Stimulated activated naive CD4-positive, alpha-beta T cell (primary cell): Measurements from ENCODE around the gene PI16.

Source experiments
- DNase-seq, 6 experiments: peaks; one replicate each; lab custom pipeline; 2025; lab: John Stamatoyannopoulos, UW

Gene PI16, protein sequence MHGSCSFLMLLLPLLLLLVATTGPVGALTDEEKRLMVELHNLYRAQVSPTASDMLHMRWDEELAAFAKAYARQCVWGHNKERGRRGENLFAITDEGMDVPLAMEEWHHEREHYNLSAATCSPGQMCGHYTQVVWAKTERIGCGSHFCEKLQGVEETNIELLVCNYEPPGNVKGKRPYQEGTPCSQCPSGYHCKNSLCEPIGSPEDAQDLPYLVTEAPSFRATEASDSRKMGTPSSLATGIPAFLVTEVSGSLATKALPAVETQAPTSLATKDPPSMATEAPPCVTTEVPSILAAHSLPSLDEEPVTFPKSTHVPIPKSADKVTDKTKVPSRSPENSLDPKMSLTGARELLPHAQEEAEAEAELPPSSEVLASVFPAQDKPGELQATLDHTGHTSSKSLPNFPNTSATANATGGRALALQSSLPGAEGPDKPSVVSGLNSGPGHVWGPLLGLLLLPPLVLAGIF

GRCh38 chr6:36954262-36954931 is at the start of gene PI16:
PI16 (plus strand) TSS chr6:36954738; CDS start chr6:36954761, 23 bp downstream.
- peak in 1 of 6 experiments; percentile 8 for DNase-seq

GRCh38 chr6:36904851-36905393 is 49.6 kb upstream of the PI16 start:
- DNase-seq: no peak

DNA sequence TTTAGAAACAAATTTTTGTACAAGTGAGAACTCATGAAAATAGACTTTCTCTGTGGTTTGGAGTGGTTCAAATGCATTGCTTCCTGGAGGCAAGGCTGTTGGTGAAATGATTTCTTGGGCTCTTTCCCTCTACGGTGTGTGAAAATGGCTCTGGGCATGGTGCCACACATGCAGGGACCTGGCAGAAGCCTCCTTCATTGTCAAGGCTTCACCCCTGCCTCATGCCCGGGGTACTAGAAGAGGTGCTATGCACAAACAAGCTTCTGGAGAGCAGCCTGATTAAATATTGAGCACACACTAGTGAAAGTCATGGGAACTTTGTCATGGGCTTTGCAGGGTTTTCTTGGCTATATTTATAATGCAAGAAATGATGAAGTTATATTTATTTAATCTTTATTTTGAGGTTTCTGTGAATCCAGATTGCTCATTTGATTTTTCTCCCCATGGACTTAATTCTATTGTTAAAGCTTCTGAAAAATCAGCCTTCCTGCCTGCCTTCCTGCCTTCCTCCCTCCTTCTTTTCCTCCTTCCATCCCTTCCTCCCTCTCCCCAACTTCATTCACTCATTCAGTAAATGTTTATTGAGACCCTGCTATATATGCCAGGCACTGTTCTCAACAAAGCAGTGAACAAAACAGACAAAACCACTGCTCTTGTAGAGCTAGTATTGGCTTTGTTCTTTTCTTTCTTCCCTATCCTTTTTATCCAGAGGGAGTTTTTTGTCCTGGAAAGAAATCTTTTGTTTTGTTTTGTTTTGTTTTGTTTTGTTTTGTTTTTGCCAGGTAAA is 47.8 kb upstream of the PI16 start:
- DNase-seq: no peak

GRCh38 chr6:36907781-36908180 is 46.8 kb upstream of the PI16 start:
- no peak for DNase-seq

GRCh38 chr6:36908747-36909146 is 45.8 kb upstream of the PI16 start:
- DNase-seq: no peak

GRCh38 chr6:36912030-36912454 is 42.5 kb upstream of the PI16 start:
- peak in 3 of 6 experiments; percentile 1 to 33 (median 31) for DNase-seq

DNA sequence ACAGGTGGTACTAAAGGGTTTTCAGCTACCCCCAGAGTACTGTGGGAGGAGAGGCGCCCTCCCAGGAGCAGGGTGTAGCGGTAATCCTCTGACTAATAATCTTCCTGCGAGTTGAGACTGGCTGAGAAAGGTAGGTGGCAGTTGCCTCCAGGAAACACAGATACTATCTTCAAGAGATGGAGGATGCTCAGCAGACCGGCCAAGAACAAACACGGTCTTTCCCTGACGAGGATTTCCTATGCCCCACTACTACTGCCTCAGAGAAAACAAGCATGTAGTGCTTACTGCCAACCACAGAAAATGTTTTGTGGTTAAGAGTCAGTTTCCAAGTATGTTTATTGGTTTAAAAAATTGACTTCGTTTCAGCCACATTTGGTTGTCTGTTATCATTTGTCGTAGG is 42.0 kb upstream of the PI16 start:
- DNase-seq: peak; percentile 18 to 74 (median 47)

- DNase-seq: no peak
Measured at GRCh38 chr6:36913082-36913481, 41.5 kb upstream of the PI16 start.

DNA sequence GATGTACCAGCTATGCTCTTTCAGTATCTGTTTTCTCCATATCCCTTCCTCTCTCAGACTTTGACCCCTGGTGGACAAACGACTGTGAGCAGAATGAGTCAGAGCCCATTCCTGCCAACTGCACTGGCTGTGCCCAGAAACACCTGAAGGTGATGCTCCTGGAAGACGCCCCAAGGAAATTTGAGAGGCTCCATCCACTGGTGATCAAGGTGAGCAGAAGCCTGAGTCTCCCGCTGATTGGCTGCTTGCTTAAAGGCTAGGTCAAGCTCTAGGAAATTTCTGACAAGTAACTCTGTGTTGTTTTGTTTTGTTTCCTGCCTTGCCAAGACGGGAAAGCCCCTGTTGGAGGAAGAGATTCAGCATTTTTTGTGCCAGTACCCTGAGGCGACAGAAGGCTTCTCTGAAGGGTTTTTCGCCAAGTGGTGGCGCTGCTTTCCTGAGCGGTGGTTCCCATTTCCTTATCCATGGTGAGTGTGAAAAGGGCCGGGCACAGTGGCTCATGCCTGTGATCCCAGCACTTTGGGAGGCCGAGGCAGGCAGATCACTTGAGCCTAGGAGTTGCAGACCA is 40.2 kb upstream of the PI16 start:
- no peak for DNase-seq

DNA sequence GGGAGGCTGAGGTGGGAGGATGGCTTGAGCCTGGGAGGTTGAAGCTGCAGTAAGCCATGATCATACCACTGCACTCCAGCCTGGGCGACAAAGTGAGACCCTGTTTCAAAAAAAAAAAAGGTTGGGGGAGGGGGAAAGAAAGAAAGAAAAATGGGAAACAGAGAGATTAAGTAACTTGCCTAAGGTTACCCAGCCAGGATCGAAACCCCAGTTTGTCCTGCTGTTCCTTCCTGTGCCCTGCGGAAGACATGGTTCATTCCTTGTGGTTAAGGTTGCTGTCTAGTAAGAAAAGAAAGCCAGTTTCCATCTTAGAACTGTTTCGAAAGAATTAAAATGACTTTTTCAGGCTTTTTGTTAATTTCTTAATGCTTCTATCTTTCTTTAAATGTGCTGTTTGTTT is 38.9 kb upstream of the PI16 start:
- DNase-seq: no peak

- DNase-seq: no peak
Measured at GRCh38 chr6:36916126-36916525, 38.4 kb upstream of the PI16 start.

DNA sequence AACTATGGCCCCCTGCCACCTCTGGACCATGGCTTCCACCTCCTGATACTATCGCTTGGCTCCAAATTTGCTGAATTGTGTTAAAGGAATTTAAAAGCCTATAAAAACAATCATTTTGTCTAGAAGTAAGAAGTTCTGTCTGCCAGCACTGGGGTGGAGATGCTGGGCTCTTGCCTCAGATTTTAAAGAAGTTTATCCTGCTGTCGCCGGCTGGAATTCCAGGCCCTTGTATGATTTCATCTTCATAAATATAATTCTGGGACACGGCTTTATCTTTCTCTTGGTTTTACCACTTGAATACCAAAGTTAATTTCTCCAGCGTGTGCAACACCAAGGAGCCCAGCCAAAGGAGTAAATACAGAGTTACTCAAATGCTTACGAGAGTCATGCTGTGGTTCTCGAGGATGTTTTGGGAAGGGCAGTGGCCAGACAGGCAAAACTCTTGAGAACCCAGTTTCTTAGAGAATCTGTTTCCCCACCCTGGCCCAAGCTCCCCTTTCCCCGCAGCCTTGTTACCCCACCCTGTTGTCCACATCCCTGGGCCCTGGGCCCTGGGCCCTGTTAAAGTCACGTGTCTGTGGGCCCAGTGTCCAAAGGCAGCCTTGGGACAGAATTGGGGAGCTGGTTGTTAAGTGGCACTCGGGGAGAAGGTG is 36.9 kb upstream of the PI16 start:
- no peak for DNase-seq

DNA sequence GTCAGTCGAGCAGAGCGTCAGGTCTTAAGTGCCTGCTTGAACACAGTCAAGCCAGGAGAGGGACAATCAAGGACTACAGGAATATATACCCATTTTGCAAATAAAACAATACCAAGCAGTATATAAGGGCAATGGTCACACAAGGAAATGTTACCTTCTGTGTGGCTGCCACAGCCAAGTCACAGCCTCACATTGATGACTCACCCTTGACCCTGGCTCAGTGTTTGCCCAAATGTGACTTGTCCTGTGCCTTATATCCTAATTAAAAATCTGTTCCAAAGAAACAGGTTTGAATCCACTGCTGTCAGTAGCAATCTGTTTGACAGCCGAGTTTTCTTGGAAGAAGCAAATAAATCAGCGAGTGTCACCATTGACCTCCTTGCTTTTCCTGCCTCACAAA is 34.5 kb upstream of the PI16 start:
- DNase-seq: no peak

DNA sequence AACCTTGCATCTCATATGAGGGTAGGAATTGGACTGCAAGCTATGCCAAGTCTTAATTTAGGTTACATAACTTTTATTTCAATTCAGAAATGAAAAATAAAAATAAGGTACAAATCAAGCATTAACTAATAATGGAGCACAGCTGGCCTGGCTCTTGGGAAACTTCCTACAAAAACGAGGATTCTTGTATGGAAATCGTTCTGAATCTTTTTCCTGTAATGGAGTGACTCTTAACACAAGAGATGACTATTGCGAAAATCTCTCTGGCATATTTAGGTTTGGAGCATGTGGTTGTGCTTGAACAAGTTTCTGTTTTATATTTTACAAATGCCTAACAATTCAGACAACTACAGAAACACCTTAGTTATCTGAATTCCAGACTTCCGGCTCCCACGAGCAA is 34.0 kb upstream of the PI16 start:
- DNase-seq: no peak

GRCh38 chr6:36924131-36924530 is 30.4 kb upstream of the PI16 start:
- DNase-seq: no peak

GRCh38 chr6:36924778-36925374 is 29.7 kb upstream of the PI16 start:
- DNase-seq: no peak

DNA sequence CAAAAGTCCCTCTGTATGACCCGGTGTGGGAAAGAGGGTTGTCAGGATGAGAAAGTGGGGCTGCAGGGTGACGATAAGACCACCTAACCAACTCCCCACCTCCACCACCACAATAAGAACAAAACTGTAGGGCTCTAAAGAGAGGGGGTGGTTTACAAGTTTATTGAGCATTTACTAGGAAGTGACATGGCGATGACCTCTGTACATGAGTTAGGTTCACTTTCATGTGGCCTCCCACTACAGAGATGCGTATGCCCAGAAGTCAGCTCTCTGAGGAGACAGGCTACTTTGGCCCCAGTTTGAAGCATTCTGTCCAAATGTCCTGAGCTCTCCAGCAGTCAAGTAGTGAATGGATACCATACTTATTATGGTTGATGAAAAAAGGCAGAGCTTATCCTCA is 28.7 kb upstream of the PI16 start:
- DNase-seq: no peak

DNA sequence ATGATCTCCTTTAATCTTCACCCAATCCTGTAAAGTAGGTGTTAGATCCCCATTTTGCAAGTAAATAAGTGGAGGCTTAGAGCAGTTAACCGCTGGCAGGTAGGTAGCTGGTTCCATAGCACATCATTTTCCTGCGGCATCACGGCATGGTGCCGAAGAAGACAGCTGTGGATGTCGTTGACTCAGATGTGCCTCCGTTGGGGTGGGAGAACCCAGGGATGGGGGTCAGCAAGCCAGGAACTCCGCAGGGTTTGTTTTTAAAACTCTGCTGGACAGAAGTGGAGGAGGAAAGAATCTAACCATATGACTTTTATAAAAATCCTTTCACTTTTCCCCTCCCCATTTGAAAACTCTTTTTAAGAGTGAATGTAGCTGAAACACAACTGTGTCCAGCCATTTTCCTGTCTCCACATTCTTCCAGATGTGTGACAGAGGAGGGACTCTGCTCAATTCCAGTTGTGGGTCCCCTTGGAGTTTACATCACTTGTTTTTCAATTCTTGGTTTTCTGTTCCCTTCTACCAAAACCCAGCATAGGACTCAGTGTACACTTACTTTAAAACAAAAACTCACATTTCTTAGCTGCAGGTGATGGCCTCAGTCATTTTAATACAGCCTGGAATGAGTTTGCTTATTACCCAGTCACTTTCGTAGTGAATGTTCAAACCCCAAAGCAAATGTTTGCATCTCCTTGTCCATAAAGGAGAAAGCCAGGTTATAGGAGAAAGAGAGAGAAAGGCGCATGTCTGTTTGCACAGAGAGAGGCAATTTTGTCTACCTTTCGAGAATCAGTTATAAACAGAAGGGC is 27.6 kb upstream of the PI16 start:
- DNase-seq: no peak

DNA sequence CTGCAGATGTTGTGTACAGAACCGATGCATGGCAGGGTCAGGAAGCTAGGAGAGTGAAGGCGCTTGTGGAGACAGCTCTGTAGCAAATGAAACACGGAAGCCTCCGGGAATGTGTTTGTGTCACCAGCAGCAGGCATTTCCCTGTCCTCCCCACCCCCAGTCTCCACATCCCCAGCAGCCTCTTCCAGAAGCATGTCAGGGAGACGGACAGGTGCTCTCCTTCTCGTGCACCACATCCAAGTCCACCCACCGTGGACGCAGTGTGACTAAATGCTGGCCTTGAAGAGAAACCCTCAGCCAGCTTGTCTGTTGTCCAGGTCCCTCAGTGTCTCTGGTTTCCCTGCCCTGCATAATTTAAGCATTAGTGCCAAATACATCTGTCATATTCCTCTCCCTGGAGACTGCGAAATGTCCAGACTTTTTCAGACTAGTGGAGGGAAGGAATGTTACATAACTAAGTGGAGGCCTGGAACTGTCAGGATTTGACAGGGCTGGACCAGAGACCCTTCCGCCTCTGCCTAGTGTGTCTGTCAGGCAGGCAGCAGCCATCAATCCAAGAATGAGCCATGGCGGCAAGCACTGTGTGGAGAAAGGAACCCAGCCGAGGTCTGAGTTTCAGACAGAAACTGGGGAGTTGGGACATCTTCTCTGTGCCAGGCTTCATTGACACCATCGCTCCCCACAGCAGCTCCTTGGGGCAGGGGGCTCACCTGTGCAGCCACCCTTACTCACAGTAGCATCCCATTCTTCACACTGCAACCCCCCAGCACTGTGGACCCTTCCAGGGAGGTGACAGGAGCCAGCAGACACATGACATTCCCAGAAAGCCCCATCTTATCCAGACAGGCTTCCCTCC is 26.6 kb upstream of the PI16 start:
- no peak for DNase-seq
